ENCODE results near the gene PTPRE.

Gene PTPRE

DNA sequence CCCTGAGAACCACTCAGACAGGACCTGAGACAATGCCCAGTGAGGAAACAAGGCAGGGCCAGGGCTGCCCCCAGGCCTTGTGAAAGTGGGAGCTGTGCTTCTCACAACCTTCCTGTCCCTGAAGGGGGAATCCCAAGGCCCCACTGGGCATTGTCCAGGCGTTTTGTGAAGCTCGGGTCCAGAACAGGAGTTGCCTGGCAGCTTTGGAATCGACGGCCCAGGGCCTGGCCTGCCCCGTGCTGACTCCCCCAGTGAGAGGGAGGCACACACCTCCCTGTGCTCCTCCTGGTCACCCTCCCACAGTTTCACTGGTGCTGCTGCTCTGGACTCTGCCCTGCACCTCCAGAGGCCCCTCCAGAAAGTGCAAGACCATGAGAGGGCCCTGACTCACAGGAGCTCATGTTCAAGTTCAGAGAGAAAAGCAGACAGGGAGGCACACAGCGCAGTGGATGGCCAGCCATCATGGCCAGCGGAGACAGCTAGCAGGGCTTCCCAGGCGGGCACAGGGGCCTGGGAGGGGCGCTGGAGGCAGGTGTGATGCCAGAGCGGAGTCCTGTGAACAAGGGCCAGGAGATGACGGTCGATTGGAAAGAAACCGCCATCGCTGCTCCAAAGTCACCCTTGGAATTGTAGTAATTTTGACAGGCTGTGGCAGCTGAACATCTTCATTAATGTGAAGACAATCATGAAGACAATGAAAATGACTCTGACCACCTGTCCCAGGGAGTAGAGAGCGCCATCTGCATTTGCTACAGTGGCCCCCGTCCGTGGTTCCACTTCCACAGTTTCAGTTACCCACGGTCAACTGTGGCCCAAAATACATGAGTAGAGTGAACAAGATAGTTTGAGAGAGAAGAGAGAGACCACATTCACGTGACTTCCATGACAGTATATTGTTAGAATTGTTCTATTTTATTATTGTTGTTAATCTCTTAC, 115.6 kb downstream of the PTPRE start:
- WGBS, 2 experiments = 91 to 93% methylated on average over 18 to 19 of the region's 19 CpGs
- Histone ChIP-seq H3K36me3 (ENCODE audit: control insufficient read depth, insufficient read depth, low read length) (no peaks in the 10 kb centered on the region), H3K4me3 (ENCODE audit: insufficient read depth, low read depth, low read length) (no peak overlapping the region), H3K9me3 (ENCODE audit: control insufficient read depth, low read length) (no peaks in the 10 kb centered on the region), H3K27ac (ENCODE audit: insufficient read depth, low read depth, low read length, poor library complexity, severe bottlenecking) (no peak overlapping the region), H3K27me3 (ENCODE audit: control insufficient read depth, insufficient read depth, low read length, poor library complexity, severe bottlenecking) (no peaks in the 10 kb centered on the region), H3K4me1 (ENCODE audit: control insufficient read depth, insufficient read depth, low read length) (no peaks in the 10 kb centered on the region)

DNA sequence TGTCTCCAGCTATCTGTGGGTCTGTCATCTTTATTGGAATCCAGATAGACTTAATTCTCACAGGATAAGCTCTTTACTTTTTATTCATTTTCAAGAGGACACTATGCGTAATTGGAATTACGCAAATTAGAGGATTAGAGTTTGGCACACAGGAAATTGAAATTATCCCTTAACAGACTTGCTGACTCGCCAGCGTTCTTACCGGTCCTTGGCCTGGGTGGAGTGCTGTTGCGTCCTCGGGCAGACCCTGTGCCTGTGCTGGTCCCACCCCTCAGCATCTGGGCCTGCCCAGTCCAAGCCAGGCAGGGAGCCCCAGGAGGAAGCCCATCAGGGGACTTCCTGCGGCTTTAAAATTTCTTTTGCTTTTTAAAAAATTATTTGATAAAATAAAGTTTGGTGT, 117.5 kb downstream of the PTPRE start:
- 85 to 88% methylated on average over 8 of the region's 8 CpGs for WGBS, 2 experiments
- no peaks in the 10 kb centered on the region for H3K27me3 ChIP-seq (ENCODE audit: control insufficient read depth, insufficient read depth, low read length, poor library complexity, severe bottlenecking)
- H3K4me1 ChIP-seq (ENCODE audit: control insufficient read depth, insufficient read depth, low read length) = peaks cover 1% of the 10 kb centered on the region
- no peaks in the 10 kb centered on the region for H3K36me3 ChIP-seq (ENCODE audit: control insufficient read depth, insufficient read depth, low read length)
- H3K27ac ChIP-seq (ENCODE audit: insufficient read depth, low read depth, low read length, poor library complexity, severe bottlenecking) = no peak overlapping the region
- no peaks in the 10 kb centered on the region for H3K9me3 ChIP-seq (ENCODE audit: control insufficient read depth, low read length)
- H3K4me3 ChIP-seq (ENCODE audit: insufficient read depth, low read depth, low read length) = no peak overlapping the region

DNA sequence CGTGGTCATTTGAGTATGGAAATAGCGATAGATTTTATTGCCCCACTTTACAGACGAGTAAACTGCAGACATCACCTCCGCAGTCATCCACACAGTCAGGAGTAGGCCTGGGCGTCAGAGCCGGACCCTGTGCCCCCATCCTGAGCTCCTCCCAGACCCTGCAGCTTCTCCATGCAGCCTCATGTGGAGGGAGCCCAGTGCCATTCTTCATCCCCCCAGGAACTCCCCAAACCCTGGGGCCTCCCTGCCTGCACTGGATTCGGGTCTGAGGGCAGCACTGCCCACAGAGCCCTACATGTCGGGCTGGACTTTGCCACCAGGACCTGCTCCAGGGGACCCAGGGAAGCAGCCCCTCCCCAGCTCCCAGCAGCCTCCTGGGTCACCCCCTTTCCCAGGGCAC, 118.5 kb downstream of the PTPRE start:
- Histone ChIP-seq H3K36me3 (ENCODE audit: control insufficient read depth, insufficient read depth, low read length) (no peaks in the 10 kb centered on the region), H3K4me3 (ENCODE audit: insufficient read depth, low read depth, low read length) (no peak overlapping the region), H3K4me1 (ENCODE audit: control insufficient read depth, insufficient read depth, low read length) (peaks cover 9% of the 10 kb centered on the region), H3K9me3 (ENCODE audit: control insufficient read depth, low read length) (no peaks in the 10 kb centered on the region), H3K27ac (ENCODE audit: insufficient read depth, low read depth, low read length, poor library complexity, severe bottlenecking) (no peak overlapping the region), H3K27me3 (ENCODE audit: control insufficient read depth, insufficient read depth, low read length, poor library complexity, severe bottlenecking) (no peaks in the 10 kb centered on the region)
- WGBS, 2 experiments = 92 to 96% methylated on average over 8 of the region's 8 CpGs

DNA sequence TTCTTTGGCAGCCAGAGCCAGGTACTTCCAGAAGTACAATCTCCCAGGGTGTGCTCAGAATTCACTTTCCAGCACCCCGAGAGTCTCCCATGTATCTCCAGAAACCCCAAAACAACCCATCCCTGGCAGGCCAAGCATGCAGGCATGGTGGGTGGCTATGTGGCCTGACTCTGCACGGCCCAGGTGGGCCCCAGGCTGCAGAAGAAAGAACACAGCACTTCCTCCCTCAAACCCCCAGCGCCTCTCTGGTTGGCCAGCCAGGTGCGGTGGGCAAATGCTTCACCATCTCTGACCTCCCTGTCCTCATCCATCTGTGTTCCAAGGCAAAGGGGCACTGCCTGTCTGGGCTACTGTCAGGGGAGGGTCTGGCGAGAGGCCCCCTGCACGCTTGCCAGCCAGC, 119.0 kb downstream of the PTPRE start:
- Histone ChIP-seq H3K4me3 (ENCODE audit: insufficient read depth, low read depth, low read length) (no peak overlapping the region), H3K27ac (ENCODE audit: insufficient read depth, low read depth, low read length, poor library complexity, severe bottlenecking) (no peak overlapping the region), H3K36me3 (ENCODE audit: control insufficient read depth, insufficient read depth, low read length) (no peaks in the 10 kb centered on the region), H3K27me3 (ENCODE audit: control insufficient read depth, insufficient read depth, low read length, poor library complexity, severe bottlenecking) (no peaks in the 10 kb centered on the region), H3K4me1 (ENCODE audit: control insufficient read depth, insufficient read depth, low read length) (peaks cover 14% of the 10 kb centered on the region), H3K9me3 (ENCODE audit: control insufficient read depth, low read length) (no peaks in the 10 kb centered on the region)
- 91 to 94% methylated on average over 6 of the region's 6 CpGs for WGBS, 2 experiments

DNA sequence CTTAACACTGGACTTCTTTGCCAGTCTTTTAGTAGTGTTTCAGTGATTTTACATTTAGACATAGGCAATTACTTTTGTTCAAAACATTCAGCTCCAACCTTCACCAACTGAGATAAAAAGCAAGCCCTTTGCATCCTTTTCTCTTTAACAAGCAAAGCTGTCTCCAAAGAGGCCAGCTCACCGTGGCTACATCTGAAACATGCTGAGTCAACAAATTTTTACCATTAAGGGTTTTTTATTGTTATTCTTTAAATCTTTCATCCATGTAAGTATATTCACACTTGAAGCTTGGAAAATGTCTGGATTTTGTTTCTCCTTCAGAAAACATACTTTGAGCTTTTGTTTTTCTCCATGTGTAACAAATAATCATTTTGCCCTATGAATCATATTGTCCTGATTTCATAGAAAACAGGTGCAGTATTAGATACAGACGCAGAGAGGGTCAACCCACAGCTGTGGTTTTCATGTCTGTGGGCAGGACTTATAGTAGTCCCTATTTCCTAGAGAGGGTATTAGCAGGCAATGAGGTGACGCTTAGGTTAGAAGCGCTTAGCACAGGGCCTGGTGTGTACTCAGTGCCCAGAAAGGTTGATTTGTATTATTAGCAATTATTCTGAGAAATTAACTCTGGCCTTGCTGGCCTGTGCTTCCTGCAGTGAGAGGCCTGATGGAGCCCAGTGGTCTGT, 119.9 kb downstream of the PTPRE start:
- Histone ChIP-seq H3K4me1 (ENCODE audit: control insufficient read depth, insufficient read depth, low read length) (peaks cover 17% of the 10 kb centered on the region), H3K9me3 (ENCODE audit: control insufficient read depth, low read length) (no peaks in the 10 kb centered on the region), H3K27me3 (ENCODE audit: control insufficient read depth, insufficient read depth, low read length, poor library complexity, severe bottlenecking) (no peaks in the 10 kb centered on the region), H3K36me3 (ENCODE audit: control insufficient read depth, insufficient read depth, low read length) (no peaks in the 10 kb centered on the region), H3K4me3 (ENCODE audit: insufficient read depth, low read depth, low read length) (no peak overlapping the region), H3K27ac (ENCODE audit: insufficient read depth, low read depth, low read length, poor library complexity, severe bottlenecking) (no peak overlapping the region)
- WGBS, 2 experiments = 86 to 95% methylated on average over 3 to 4 of the region's 4 CpGs

DNA sequence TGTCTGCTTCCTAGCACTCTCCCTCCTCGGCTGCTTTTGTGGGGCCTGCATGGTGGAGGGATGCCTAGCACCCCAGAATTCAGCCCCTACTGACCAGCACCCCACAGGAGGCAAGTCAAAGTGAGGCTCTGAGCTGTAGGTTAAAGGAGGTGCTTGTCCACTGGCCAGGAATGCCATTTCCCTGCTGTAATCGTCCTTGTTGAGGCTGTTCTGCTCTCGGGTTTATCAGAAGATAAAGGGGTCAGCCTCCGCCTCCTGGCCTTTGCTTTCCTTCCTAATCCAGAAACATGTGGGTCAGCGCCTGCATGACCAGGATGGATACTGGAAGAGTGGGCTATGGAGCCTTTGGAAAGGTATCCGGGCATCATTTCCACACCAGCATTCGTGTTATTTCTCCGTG, 120.4 kb downstream of the PTPRE start:
- Histone ChIP-seq H3K9me3 (ENCODE audit: control insufficient read depth, low read length) (no peaks in the 10 kb centered on the region), H3K4me1 (ENCODE audit: control insufficient read depth, insufficient read depth, low read length) (peaks cover 17% of the 10 kb centered on the region), H3K4me3 (ENCODE audit: insufficient read depth, low read depth, low read length) (no peak overlapping the region), H3K36me3 (ENCODE audit: control insufficient read depth, insufficient read depth, low read length) (no peaks in the 10 kb centered on the region), H3K27ac (ENCODE audit: insufficient read depth, low read depth, low read length, poor library complexity, severe bottlenecking) (no peak overlapping the region), H3K27me3 (ENCODE audit: control insufficient read depth, insufficient read depth, low read length, poor library complexity, severe bottlenecking) (no peaks in the 10 kb centered on the region)
- 91 to 94% methylated on average over 8 of the region's 8 CpGs for WGBS, 2 experiments

DNA sequence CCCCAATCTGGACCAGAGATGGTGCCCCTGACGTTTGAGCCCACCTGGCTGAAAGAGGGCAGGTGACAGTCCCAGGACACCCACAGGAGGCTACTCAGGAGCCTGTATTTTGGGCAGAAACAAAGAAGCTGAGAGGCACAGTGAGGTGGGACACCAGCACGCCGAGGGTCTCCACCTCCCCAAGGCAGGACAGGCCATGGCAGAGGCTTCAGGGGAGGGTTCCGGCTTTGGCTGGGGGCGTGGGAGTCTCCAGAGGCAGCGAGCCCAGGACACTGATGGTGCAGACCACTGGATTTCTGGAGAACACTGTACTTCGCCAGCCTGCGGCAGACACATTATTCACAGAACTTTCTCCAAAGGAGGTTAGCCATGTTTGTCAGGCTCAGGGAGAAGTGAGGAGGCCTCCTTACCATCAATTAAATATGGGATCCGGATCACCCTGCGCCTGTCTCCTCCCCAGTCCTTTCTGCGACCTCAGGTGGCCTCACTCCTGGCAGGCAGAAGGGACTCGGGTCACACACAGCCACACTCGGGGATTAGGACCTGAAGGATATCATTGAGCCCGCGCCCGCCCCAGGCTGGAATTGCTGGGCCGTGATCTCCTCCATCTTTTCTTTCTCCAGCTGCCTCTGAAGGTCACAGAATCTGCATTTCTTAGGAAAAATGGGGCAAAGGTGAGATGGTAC, 121.1 kb downstream of the PTPRE start:
- no peaks in the 10 kb centered on the region for H3K27me3 ChIP-seq (ENCODE audit: control insufficient read depth, insufficient read depth, low read length, poor library complexity, severe bottlenecking)
- H3K4me1 ChIP-seq (ENCODE audit: control insufficient read depth, insufficient read depth, low read length) = peaks cover 17% of the 10 kb centered on the region
- no peaks in the 10 kb centered on the region for H3K36me3 ChIP-seq (ENCODE audit: control insufficient read depth, insufficient read depth, low read length)
- H3K4me3 ChIP-seq (ENCODE audit: insufficient read depth, low read depth, low read length) = no peak overlapping the region
- no peak overlapping the region for H3K27ac ChIP-seq (ENCODE audit: insufficient read depth, low read depth, low read length, poor library complexity, severe bottlenecking)
- WGBS, 2 experiments = 91 to 93% methylated on average over 17 of the region's 17 CpGs
- H3K9me3 ChIP-seq (ENCODE audit: control insufficient read depth, low read length) = no peaks in the 10 kb centered on the region

DNA sequence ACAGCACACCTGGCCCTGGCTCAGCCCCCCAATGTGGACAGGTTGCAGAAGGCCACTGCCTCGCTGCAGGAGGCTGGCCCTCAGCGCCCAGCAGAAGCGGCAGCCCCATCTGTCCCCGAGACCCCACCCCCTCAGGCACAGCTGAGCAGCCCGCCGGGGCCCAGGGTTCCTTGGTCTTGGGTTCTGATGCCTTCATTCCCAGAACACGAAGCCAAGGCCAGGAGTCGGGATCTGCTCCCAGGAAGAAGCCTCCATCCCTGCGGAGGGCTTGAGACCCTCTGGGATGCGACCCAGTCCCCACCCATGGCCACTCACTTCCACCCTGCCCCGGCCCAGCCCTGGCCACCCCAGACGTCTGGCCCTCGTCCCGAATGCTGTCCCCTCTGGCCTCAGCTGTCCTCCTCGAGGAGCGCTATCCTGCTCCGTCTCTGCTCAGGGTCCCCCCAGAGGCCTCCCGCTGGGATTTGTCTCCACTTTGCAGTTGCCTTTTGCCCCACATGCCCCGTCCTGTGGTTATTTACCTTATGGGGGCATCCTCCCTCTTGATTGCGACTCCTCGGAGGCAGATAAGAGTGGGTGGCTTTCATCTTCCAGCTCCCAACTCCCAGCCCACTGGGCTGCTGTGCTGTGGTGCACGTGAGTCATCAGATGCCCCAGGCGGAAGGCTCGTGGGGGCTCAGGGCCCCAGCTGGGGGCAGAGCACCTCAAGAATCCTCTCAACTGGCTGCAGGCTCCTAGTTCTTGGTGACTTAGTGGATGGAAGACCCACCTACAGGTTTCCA, 121.8 kb downstream of the PTPRE start:
- WGBS, 2 experiments = 92% methylated on average over 24 of the region's 24 CpGs
- no peaks in the 10 kb centered on the region for H3K36me3 ChIP-seq (ENCODE audit: control insufficient read depth, insufficient read depth, low read length)

DNA sequence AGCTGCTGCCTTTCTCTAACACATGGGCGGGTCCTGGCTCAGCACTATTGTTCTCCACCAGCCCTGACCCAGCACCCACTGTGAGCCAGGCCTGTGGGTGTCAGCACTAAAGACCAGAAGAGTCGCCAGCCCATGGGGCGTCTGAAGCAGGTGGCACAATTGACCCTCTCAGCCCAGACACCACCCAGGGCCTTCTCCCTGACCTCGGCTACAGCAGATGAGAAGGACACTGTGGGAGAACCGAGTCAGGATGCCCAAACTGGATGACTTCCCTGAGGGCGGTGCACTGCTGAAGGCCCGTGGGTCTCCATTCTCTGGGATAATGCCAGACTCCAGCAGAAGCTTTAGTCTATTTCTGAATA, 122.4 kb downstream of the PTPRE start:
- peaks cover 17% of the 10 kb centered on the region for H3K4me1 ChIP-seq (ENCODE audit: control insufficient read depth, insufficient read depth, low read length)
- H3K4me3 ChIP-seq (ENCODE audit: insufficient read depth, low read depth, low read length) = no peak overlapping the region
- WGBS, 2 experiments = 94% methylated on average over 7 of the region's 7 CpGs
- no peak overlapping the region for H3K27ac ChIP-seq (ENCODE audit: insufficient read depth, low read depth, low read length, poor library complexity, severe bottlenecking)
- H3K36me3 ChIP-seq (ENCODE audit: control insufficient read depth, insufficient read depth, low read length) = no peaks in the 10 kb centered on the region
- H3K27me3 ChIP-seq (ENCODE audit: control insufficient read depth, insufficient read depth, low read length, poor library complexity, severe bottlenecking) = no peaks in the 10 kb centered on the region
- H3K9me3 ChIP-seq (ENCODE audit: control insufficient read depth, low read length) = no peaks in the 10 kb centered on the region

More for the DNA sequence above, 121.8 kb downstream of the PTPRE start:
- Histone ChIP-seq H3K27ac (ENCODE audit: insufficient read depth, low read depth, low read length, poor library complexity, severe bottlenecking) (no peak overlapping the region), H3K27me3 (ENCODE audit: control insufficient read depth, insufficient read depth, low read length, poor library complexity, severe bottlenecking) (no peaks in the 10 kb centered on the region), H3K9me3 (ENCODE audit: control insufficient read depth, low read length) (no peaks in the 10 kb centered on the region), H3K4me3 (ENCODE audit: insufficient read depth, low read depth, low read length) (no peak overlapping the region), H3K4me1 (ENCODE audit: control insufficient read depth, insufficient read depth, low read length) (peaks cover 17% of the 10 kb centered on the region)

Data from ectodermal cell (in vitro differentiated cells).